ENCODE measurements around the gene CHST8.

The CHST8 gene

DNA sequence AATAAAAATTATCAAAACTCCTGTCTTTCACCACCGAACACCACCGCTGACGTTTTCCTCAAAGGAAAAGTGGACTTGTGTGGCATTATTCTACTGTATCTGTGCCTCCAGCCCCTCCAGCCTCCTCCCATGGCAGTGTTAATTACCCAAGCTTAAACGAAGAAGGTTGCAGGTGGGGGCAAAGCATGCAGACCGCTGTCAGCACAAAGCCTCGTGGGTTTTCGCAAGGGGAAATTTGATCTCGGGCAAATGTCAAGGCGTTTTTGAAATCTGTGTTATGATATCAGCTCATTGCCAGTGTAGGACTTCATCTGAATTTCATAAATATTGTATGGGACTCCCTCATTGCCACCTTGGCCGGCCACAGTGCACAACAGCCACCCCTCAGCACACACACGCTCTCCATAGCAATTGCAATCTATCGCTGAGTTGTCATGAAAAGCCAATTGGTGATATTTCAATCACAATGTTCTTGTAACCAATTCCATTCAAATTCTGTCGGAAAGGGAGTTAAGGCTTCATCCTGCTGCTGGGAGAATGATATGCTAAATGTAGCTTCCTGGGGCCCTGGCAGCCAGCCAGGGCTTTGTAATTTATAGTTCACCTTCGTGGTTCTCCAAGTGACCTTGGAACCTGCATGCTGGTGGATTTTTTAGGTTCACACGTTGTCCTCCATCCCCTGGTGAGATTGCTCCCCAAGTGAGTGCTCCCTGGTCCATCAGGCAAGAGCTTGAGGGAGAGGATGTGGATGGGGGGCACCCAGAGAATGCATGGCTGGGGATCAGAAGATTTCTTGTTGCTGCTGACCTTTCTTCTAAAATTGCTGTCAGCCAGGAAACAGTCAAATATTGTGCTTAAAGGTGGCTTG lies 16.6 kb downstream of the CHST8 start:
- DNase-seq (ENCODE audit: extremely low read depth, low read depth) = no peak
- TF ChIP-seq, protein P1, sequence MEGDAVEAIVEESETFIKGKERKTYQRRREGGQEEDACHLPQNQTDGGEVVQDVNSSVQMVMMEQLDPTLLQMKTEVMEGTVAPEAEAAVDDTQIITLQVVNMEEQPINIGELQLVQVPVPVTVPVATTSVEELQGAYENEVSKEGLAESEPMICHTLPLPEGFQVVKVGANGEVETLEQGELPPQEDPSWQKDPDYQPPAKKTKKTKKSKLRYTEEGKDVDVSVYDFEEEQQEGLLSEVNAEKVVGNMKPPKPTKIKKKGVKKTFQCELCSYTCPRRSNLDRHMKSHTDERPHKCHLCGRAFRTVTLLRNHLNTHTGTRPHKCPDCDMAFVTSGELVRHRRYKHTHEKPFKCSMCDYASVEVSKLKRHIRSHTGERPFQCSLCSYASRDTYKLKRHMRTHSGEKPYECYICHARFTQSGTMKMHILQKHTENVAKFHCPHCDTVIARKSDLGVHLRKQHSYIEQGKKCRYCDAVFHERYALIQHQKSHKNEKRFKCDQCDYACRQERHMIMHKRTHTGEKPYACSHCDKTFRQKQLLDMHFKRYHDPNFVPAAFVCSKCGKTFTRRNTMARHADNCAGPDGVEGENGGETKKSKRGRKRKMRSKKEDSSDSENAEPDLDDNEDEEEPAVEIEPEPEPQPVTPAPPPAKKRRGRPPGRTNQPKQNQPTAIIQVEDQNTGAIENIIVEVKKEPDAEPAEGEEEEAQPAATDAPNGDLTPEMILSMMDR (IDR thresholded peaks at IDR 0.05; ENCODE audit: low read depth, low read length) = no peak

DNA sequence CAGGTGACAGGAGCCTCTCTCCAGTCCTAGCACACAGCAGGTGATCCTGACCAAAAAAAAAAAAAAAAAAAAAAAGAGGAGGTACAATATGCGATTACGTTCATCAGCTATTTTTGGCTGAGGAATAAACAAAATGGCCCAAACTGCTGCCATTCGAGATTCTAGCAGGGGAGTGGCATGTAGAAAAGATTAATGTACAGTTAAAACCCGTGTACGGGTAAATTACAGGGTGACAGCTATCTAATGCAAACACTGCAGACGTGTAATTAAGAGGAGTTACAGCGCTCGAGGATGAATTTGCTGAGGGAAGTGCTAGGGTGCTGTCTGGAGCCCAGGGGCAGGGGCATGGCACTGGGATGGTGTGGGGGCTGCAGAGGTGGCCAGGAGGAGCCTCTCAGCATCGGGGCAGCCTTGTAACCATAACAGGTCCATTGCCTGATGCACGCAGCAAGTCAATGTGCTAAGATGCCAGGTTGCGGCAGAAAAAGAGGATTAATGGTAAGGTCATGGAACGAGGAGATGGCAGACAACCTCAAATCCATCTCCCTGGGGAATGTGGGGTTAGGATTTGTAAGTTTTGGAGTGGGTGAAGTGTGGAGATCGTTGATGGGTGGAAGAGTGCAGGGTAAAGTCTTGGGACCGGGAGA lies 17.4 kb downstream of the CHST8 start:
- no peak for DNase-seq (ENCODE audit: extremely low read depth, low read depth)

DNA sequence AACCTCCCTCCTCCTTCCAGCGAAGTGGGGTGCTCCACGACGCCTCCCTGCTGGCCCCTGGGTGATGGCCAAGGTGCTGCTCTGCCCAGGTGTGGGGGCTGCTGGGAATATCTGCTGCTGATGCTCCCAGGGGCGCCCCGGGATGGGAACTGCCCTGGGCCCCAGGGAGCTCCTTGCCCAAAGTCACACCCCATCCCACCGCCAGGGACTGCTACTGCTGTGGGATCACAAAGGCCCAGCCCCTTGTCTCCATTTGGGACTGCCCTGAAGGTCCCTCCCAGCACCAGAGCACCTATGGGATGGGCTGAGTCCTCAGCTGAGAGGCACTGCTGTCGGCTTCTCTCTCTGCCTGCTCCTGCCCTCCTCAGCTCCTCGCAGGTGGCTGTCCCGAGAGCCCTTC lies 19.0 kb downstream of the CHST8 start:
- no peak for DNase-seq (ENCODE audit: extremely low read depth, low read depth)
- TF ChIP-seq, protein P1 (IDR thresholded peaks at IDR 0.05; ENCODE audit: low read depth, low read length) = no peak

More for the DNA sequence above, 17.4 kb downstream of the CHST8 start:
- TF ChIP-seq, protein P1 (IDR thresholded peaks at IDR 0.05; ENCODE audit: low read depth, low read length) = no peak

DNA sequence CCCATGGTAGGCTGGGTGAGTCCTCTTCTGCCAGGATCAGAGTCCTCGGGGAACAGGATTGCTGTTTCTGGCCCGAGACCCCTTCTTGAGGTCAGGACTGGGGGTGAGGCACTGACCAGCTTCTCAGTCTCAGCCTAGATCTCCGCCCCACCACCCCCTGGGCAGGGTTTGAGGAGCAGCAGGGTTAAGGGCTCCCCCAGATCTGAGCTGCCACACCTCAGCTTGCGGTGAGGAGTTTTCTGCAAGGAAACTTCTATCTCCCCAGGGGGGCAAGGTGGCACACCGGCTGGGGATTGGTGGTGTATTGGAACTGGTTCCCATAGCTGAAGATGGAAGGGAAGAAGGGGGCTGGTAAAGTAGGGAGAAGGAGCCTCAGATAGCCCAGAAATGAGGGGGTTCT lies 19.5 kb downstream of the CHST8 start:
- no peak for DNase-seq (ENCODE audit: extremely low read depth, low read depth)
- TF ChIP-seq, protein P1 (IDR thresholded peaks at IDR 0.05; ENCODE audit: low read depth, low read length) = no peak

DNA sequence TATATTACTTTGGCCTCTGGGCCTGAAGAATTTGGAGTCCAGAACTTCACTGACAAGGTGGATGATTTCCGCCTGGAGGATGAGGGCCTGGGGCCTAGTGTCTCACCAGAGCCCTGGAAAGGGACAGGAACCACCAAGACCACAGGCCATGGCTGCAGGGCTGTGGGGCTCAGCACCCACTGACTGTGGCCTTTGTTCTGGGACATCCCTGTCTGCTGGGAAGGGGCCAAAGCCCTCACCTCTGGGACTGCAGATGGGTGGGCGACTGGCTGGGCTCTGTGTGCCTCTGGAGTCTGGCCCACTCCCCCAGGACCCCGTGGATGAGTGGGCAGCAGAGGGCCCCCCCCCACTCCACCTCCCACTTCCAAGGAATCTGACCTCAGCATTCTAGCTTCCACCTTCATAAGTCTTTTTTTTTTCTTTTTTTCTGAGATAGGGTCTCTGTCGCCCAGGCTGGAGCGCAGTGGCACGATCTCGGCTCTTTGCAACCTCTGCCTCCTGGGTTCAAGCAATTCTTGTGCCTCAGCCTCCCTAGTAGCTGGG lies 20.3 kb downstream of the CHST8 start:
- no peak for DNase-seq (ENCODE audit: extremely low read depth, low read depth)
- TF ChIP-seq, protein P1 (IDR thresholded peaks at IDR 0.05; ENCODE audit: low read depth, low read length) = no peak

DNA sequence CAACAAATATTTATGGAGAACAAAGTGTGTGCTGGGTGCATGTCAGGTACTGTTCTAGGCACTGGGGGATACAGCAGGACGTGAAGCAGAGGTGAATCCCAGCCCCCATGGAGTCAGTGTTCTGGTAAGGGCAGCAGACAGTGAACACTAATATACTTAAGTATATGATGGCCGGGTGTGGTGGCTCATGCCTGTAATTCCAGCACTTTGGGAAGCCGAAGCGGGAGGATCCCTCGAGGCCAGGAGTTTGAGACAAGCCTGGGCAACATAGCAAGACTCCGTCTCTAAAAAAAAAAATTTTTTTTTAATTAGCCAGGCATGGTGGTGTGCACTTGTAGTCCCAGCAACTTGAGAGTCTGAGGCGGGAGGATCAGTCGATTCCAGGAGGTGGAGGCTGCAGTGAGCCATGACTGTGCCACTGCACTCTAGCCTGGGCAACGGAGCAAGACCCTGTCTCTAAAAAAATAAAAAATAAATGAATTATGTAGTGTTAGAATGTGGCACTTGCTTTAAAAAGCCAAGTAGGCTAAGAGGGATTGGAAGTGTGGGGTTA lies 22.6 kb downstream of the CHST8 start:
- DNase-seq (ENCODE audit: extremely low read depth, low read depth) = no peak
- TF ChIP-seq, protein P1 (IDR thresholded peaks at IDR 0.05; ENCODE audit: low read depth, low read length) = no peak

DNA sequence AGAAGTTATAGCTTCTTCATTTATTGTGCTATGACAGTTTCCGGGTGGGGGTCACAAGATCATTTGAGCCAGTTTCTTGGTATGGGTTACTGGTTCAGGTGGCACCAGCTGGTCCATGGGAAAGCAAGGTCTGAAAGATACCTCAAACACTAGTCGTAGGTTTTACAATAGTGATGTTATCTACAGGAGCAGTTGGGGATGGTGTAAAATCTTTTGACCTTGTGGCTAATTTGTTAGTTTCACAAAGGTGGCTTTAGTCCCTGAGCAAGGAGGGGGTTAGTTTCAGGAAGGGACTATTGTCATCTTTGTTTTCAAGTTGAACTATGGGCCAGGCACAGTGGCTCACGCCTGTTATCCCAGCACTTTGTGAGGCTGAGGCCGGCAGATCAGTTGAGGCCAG lies 24.6 kb downstream of the CHST8 start:
- TF ChIP-seq, protein P1 (IDR thresholded peaks at IDR 0.05; ENCODE audit: low read depth, low read length) = no peak
- DNase-seq (ENCODE audit: extremely low read depth, low read depth) = no peak
